H9 (cell line): ENCODE data around the gene FERMT1. TPM values are rescaled to one million over a fixed set of nuclear protein-coding genes. Genes with fewer than 3 reads are reported as not detected.

ENCODE experiments used
- DNase-seq: peaks from one replicate; pipeline ENCODE4 v3.0.0-alpha.2; 2017
- H2AFZ ChIP-seq: one replicate; pipeline ENCODE4 v1.6.1; 2013; ENCODE audit warnings: mild to moderate bottlenecking, low read length, control low read depth, moderate library complexity
- H2AK5ac ChIP-seq: 2 replicates; pipeline ENCODE4 v1.6.1; 2013; ENCODE audit warnings: low read length, control low read depth, mixed read lengths; ENCODE audit not compliant: insufficient read length
- H2BK120ac ChIP-seq: one replicate; pipeline ENCODE4 v1.6.1; 2013; ENCODE audit warnings: low read depth, mild to moderate bottlenecking, low read length, control low read depth, inconsistent platforms; ENCODE audit not compliant: poor library complexity, severe bottlenecking
- H2BK12ac ChIP-seq: 2 replicates; pipeline ENCODE4 v1.6.1; 2013; ENCODE audit warnings: low read length, control low read depth, mixed read lengths, low read depth; ENCODE audit not compliant: insufficient read length
- H2BK15ac ChIP-seq: 2 replicates; pipeline ENCODE4 v1.6.1; 2013; ENCODE audit warnings: low read depth, low read length, control low read depth
- H2BK20ac ChIP-seq: one replicate; pipeline ENCODE4 v1.6.1; 2013; ENCODE audit warnings: low read depth, mild to moderate bottlenecking, low read length, control low read depth, inconsistent platforms; ENCODE audit not compliant: poor library complexity, severe bottlenecking
- H2BK5ac ChIP-seq: 2 replicates; pipeline ENCODE4 v1.6.1; 2013; ENCODE audit warnings: low read length, control low read depth, mixed read lengths; ENCODE audit not compliant: insufficient read length
- H3K14ac ChIP-seq: 2 replicates; pipeline ENCODE4 v1.6.1; 2013; ENCODE audit warnings: low read length, control low read depth; ENCODE audit not compliant: insufficient read depth
- H3K18ac ChIP-seq: 2 replicates; pipeline ENCODE4 v1.6.1; 2013; ENCODE audit warnings: low read depth, mild to moderate bottlenecking, mixed read lengths, low read length, control low read depth; ENCODE audit not compliant: insufficient read length
- H3K23ac ChIP-seq: 2 replicates; pipeline ENCODE4 v1.6.1; 2013; ENCODE audit warnings: low read length, control low read depth, mixed read lengths, low read depth; ENCODE audit not compliant: insufficient read length
- H3K23me2 ChIP-seq: 2 replicates; pipeline ENCODE4 v1.6.1; 2013; ENCODE audit warnings: low read depth, mild to moderate bottlenecking, mixed read lengths, low read length, control low read depth; ENCODE audit not compliant: insufficient read length, poor library complexity, severe bottlenecking
- H3K27ac ChIP-seq: 2 replicates; pipeline ENCODE4 v1.5.1; 2013; ENCODE audit warnings: low read length, control low read depth, mixed read lengths, low read depth; ENCODE audit not compliant: insufficient read length
- H3K27me3 ChIP-seq: 2 replicates; pipeline ENCODE4 v1.6.1; 2013; ENCODE audit warnings: low read length, control low read depth, inconsistent platforms; ENCODE audit not compliant: insufficient read depth
- H3K4ac ChIP-seq: 2 replicates; pipeline ENCODE4 v1.6.1; 2013; ENCODE audit warnings: low read depth, mild to moderate bottlenecking, control low read depth, inconsistent platforms, low read length, moderate library complexity
- H3K4me1 ChIP-seq: 2 replicates; pipeline ENCODE4 v1.6.1; 2013; ENCODE audit warnings: low read length, control low read depth, inconsistent platforms; ENCODE audit not compliant: insufficient read depth
- H3K4me2 ChIP-seq: 2 replicates; pipeline ENCODE4 v1.6.1; 2013; ENCODE audit warnings: low read length, control low read depth, mixed read lengths; ENCODE audit not compliant: insufficient read length, insufficient read depth
- H3K56ac ChIP-seq: 2 replicates; pipeline ENCODE4 v1.6.1; 2013; ENCODE audit warnings: low read depth, mild to moderate bottlenecking, mixed read lengths, low read length, control low read depth; ENCODE audit not compliant: insufficient read length
- H3K79me1 ChIP-seq: 2 replicates; pipeline ENCODE4 v1.6.1; 2013; ENCODE audit warnings: low read depth, mild to moderate bottlenecking, moderate library complexity, low read length, control low read depth, inconsistent platforms; ENCODE audit not compliant: insufficient read depth, poor library complexity, severe bottlenecking
- H3K79me2 ChIP-seq: 2 replicates; pipeline ENCODE4 v1.6.1; 2013; ENCODE audit warnings: low read length, control low read depth, inconsistent platforms; ENCODE audit not compliant: insufficient read depth
- H3K9ac ChIP-seq: 2 replicates; pipeline ENCODE4 v1.6.1; 2013; ENCODE audit warnings: low read length, control low read depth, mixed read lengths; ENCODE audit not compliant: insufficient read length; ENCODE audit errors: extremely low read depth
- H3K9me3 ChIP-seq: one replicate; pipeline ENCODE4 v1.6.1; 2013; ENCODE audit warnings: low read depth, low read length, inconsistent platforms; ENCODE audit not compliant: control insufficient read depth
- H3T11ph ChIP-seq: one replicate; pipeline ENCODE4 v1.6.1; 2013; ENCODE audit warnings: mild to moderate bottlenecking, low read length, control low read depth, inconsistent platforms
- H4K20me1 ChIP-seq: one replicate; pipeline ENCODE4 v1.6.1; 2013; ENCODE audit not compliant: control insufficient read depth, insufficient read length, insufficient read depth
- H4K5ac ChIP-seq: 2 replicates; pipeline ENCODE4 v1.6.1; 2013; ENCODE audit warnings: low read depth, mild to moderate bottlenecking, mixed read lengths, low read length, control low read depth; ENCODE audit not compliant: insufficient read length
- H4K8ac ChIP-seq: replicated peaks from 2 replicates; pipeline ENCODE4 v1.6.1; 2013; ENCODE audit warnings: low read length, control low read depth, mixed read lengths, low read depth; ENCODE audit not compliant: insufficient read length
- H4K91ac ChIP-seq: 2 replicates; pipeline ENCODE4 v1.6.1; 2013; ENCODE audit warnings: low read depth, mild to moderate bottlenecking, moderate library complexity, mixed read lengths, low read length, control low read depth; ENCODE audit not compliant: insufficient read length
- H3K27ac Mint-ChIP-seq, 3 experiments: 2 replicates in 2 of 3; 3 replicates in 1 of 3; pipeline ENCODE4 v1.8.0; 2020 to 2021; ENCODE audit warnings: mixed read lengths in 3 of 3, mild to moderate bottlenecking in 1 of 3, moderate library complexity in 1 of 3
- H3K27me3 Mint-ChIP-seq: 2 replicates; pipeline ENCODE4 v1.8.0; 2021; ENCODE audit warnings: low read depth, mild to moderate bottlenecking, moderate library complexity, mixed read lengths
- H3K36me3 Mint-ChIP-seq, 3 experiments: 2 replicates in 2 of 3; 3 replicates in 1 of 3; pipeline ENCODE4 v1.8.0; 2020 to 2021; ENCODE audit warnings: low read depth in 3 of 3, mixed read lengths in 3 of 3; ENCODE audit not compliant: insufficient read depth in 1 of 3
- H3K4me1 Mint-ChIP-seq, 2 experiments: 2 replicates each; pipeline ENCODE4 v1.8.0; 2020; ENCODE audit warnings: mixed read lengths in 2 of 2
- H3K4me3 Mint-ChIP-seq, 2 experiments: 2 replicates in 1 of 2; 3 replicates in 1 of 2; pipeline ENCODE4 v1.8.0; 2020 to 2021; ENCODE audit warnings: mild to moderate bottlenecking in 2 of 2, mixed read lengths in 2 of 2, moderate library complexity in 1 of 2
- H3K9me3 Mint-ChIP-seq, 2 experiments: 2 replicates in 1 of 2; 3 replicates in 1 of 2; pipeline ENCODE4 v1.8.0; 2020; ENCODE audit warnings: mild to moderate bottlenecking in 2 of 2, mixed read lengths in 2 of 2, moderate library complexity in 1 of 2
- WGBS: extraction: QIAGEN DNeasy Blood & Tissue Kit; methylation state at CpG from one replicate; pipeline ENCODE4 v1.1.7; 2013; ENCODE audit warnings: missing lambda C conversion rate, low lambda C conversion rate, mixed read lengths; ENCODE audit not compliant: insufficient read length; ENCODE audit errors: extremely low coverage; 5-methylcytosine and 5-hydroxymethylcytosine counted together
- total RNA-seq: library from RNA; stranded (reverse); gene quantifications from 2 replicates; pipeline ENCODE4 v1.2.1, GENCODE V29; 2021
- TF ChIP-seq, protein P1 (sequence below): fragments of 200-600 bp; sonication (generic); conservative IDR thresholded peaks from 3 replicates; pipeline ENCODE4 v1.8.0; 2021; ENCODE audit warnings: antibody characterized with exemption, mild to moderate bottlenecking

FERMT1 gene
- total RNA-seq, 1 experiment from 2014 or later, result 9.6 TPM

DNA sequence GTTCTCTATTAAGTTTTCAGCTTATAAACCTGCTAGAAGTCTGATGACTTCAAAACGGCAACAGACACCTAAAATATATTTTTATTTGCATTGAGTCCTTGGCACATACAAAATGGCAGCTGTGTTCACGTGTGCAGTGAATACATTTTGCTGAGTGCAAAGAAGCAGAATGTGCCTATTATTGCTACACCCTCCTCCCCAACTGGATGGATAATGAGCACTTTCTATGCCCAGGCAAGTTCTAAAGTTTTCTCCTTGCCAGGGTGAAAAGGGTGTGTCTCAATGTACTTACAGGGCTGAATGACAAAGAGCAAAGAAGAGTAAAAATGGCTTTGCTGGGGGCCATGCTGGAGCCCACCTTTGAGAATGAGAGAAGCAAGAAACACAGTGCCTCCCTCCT is 4.0 kb upstream of the FERMT1 start:
- Histone ChIP-seq H4K20me1 (no peaks in the 10 kb centered on the region), H3K18ac (no peak overlapping the region), H2AFZ (no peak overlapping the region), H3K23me2 (peaks cover 9% of the 10 kb centered on the region), H3K4me1 (no peaks in the 10 kb centered on the region; the same call in 1 of the 2 replicates), H2BK20ac (no peak overlapping the region), H4K8ac (no peak overlapping the region), H3T11ph (no peak overlapping the region), H3K23ac (no peak overlapping the region), H3K4ac (no peak overlapping the region), H4K91ac (no peak overlapping the region), H2BK5ac (no peak overlapping the region), H3K56ac (no peak overlapping the region), H3K14ac (no peak overlapping the region), H3K27ac (no peak overlapping the region), H3K27me3 (no peaks in the 10 kb centered on the region), H3K79me1 (no peaks in the 10 kb centered on the region), H3K4me2 (no peak overlapping the region), H3K9ac (no peak overlapping the region), H2BK120ac (no peak overlapping the region), H4K5ac (no peak overlapping the region), H3K9me3 (no peaks in the 10 kb centered on the region), H2BK12ac (no peak overlapping the region), H2AK5ac (no peak overlapping the region), H3K79me2 (no peaks in the 10 kb centered on the region), H2BK15ac (no peak overlapping the region)
- DNase-seq, result no peak
- Mint-ChIP-seq H3K4me1 (peaks cover 12 to 17% of the 10 kb centered on the region in 2 experiments), H3K36me3 (no peaks in the 10 kb centered on the region), H3K9me3 (no peaks in the 10 kb centered on the region; a peak in 1 of 5 replicates), H3K27me3 (peaks cover 21% of the 10 kb centered on the region), H3K27ac (no peak overlapping the region), H3K4me3 (no peak overlapping the region)
- TF ChIP-seq, protein P1, sequence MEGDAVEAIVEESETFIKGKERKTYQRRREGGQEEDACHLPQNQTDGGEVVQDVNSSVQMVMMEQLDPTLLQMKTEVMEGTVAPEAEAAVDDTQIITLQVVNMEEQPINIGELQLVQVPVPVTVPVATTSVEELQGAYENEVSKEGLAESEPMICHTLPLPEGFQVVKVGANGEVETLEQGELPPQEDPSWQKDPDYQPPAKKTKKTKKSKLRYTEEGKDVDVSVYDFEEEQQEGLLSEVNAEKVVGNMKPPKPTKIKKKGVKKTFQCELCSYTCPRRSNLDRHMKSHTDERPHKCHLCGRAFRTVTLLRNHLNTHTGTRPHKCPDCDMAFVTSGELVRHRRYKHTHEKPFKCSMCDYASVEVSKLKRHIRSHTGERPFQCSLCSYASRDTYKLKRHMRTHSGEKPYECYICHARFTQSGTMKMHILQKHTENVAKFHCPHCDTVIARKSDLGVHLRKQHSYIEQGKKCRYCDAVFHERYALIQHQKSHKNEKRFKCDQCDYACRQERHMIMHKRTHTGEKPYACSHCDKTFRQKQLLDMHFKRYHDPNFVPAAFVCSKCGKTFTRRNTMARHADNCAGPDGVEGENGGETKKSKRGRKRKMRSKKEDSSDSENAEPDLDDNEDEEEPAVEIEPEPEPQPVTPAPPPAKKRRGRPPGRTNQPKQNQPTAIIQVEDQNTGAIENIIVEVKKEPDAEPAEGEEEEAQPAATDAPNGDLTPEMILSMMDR, result no peak
- WGBS, result no CpG with 5 or more reads among the region's 2 CpGs
